Subcutaneous adipose tissue (tissue), 4 donors: ENCODE results near the gene GPC6. TPM values are rescaled to one million over a fixed set of nuclear protein-coding genes. Genes with fewer than 3 reads are reported as not detected.

Experiments used
- total RNA-seq, 4 donors: library from RNA; depleted of rRNA; stranded (reverse); fragments of >200 nt; gene quantifications; one replicate each; pipeline ENCODE4 v1.1.0, GENCODE V29; 2016
- TF ChIP-seq, protein P1 (sequence below): fragments of 450-650 bp; IDR thresholded peaks from one replicate; pipeline ENCODE4 v1.5.1; 2016; ENCODE audit warnings: low read depth, mild to moderate bottlenecking, control low read depth, antibody characterized with exemption, moderate library complexity

GPC6 gene
- total RNA-seq, 4 donors from 2014 or later = 16.2 to 30.6 (median 26.9) TPM

DNA sequence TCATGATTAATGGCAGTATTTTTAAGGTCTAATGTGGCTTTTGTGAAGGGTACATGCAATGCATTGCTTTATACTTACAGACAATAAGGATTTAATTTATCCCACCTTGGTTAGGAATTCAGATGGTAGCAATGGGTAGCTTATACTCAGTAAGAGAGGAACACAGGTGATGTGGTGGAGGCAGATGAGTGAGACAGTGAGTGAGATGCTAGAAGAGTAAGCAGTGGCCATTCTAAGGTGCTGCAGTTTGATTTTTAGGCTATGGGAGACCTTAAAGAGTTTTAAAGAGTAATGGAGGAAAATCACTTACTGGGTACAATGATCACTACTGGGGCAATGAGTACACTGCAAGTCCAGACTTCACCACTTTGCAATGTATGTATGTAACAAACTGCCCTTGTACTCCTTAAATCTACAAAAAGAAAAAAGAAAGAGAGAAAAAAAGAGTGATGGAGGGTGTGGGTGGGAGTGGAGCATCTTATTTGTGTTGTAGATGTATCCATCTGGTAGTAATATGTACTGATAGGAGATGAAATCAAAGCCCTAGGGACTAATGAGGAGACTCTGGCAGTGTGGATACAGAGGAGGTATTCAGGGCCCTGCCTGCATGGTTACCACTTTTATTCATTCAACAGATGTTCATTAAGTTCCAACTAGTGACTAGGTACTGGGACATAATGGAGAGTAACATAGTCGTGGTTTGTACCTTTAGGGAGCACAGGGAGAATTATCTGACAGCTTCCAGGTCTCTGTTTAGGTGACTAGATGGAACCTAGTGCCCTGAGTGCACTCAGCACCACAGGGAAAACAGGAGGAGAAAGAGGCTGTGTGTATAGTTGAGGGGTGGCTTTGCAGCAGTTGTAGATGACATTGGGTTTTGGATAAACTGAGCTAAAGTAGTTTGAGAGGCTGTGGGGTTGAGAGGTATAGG is 99.0 kb downstream of the GPC6 start:
- TF ChIP-seq, protein P1, sequence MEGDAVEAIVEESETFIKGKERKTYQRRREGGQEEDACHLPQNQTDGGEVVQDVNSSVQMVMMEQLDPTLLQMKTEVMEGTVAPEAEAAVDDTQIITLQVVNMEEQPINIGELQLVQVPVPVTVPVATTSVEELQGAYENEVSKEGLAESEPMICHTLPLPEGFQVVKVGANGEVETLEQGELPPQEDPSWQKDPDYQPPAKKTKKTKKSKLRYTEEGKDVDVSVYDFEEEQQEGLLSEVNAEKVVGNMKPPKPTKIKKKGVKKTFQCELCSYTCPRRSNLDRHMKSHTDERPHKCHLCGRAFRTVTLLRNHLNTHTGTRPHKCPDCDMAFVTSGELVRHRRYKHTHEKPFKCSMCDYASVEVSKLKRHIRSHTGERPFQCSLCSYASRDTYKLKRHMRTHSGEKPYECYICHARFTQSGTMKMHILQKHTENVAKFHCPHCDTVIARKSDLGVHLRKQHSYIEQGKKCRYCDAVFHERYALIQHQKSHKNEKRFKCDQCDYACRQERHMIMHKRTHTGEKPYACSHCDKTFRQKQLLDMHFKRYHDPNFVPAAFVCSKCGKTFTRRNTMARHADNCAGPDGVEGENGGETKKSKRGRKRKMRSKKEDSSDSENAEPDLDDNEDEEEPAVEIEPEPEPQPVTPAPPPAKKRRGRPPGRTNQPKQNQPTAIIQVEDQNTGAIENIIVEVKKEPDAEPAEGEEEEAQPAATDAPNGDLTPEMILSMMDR = no peak

DNA sequence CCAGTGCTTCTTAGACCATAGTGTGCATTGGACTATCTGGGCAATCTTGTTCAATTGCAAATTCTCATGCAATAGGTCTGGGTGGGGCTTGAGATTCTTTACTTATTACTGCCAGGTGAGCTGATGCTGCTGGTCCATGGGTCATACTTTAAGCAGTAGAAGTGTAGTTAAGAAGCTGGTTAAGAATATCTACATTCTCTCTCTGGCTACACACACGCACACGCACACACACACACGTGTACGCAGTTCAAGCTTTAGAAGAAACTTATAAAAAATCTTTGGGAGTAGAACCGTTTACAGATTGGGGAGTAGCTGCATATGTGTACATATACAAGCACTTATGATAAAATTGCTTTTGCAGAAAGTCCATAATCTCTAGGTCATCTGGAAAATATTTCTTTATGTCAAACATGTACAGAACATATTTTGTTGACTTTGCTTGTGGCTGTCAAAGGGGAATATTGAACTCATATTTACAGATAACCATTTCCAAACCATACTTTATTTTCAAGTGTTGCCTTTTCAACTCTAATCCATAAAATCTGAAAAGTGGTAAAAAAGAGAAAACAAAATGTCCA is 99.7 kb downstream of the GPC6 start:
- TF ChIP-seq, protein P1 = no peak

DNA sequence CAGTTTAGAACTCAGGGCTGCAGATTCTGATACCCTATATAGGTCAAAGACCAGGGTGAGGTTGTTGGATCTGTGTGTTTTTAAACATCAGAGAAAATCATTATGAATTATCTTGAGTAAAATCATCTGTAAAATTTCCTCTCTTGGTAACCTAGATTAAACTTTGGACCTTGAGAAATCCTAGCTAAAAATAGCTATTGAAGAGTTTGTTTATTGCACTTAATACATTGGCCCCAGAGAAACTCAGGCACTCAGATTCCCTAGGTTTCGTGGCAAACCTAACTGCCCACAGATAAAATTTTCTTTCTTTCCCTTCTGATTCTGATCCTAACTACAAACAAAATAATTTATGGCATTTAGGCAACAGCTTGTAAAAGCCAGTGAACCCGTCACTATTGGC is 102.3 kb downstream of the GPC6 start:
- TF ChIP-seq, protein P1 = no peak

DNA sequence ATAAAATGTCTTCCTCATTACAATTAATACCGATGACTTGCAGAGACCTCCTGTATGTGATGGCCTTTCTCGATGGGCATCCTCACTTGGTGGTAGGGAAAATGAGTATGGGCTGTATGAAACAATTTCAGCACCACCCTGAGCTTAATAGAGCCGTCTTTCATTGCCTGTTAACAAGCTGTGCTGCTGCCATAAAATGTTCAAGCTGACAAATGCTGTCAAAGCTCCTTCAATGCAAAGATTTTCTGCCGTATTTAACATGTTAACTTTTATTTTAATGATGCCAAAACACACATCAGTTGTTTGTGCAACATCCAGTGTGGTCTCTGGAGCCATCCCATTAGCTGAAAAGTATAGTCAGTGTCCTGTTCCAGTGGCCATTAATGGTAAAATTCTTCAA is 110.1 kb downstream of the GPC6 start:
- TF ChIP-seq, protein P1 = no peak

DNA sequence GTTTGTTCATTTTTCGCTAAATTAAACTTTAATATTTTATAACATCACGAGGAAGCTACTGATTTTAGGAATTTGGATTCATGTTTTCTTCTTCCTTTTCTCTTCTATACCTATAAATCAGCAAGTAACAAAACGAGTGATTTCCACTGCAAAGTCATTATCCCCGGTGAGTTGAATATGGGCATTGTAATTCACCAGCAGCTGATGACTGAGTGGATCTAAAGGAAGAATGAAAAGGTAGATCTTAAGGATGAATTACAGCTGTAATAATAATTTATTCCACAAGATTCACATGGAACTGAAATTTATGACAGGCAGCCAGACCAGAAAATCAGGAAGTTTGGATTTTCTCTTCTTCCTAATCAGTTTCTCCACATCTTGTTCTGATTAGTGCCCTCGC is 111.4 kb downstream of the GPC6 start:
- TF ChIP-seq, protein P1 = no peak

DNA sequence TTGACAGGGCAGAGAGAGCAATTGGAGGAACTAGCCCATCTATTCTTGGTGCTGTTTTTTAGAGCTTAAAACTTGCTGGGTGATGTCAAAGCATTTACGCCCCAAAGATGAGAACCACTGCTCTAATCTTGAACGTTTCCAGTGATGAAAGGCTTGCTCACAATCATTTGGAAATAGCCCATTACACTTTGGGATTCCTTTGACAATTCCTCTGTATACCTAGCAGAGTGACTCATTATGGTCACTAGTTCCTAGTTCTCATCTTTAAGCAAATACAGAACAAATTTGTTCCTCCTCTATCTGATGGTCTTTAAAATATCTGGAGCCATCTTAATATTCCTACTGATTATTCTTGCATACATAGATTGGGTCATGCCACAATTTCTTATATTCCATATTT is 112.3 kb downstream of the GPC6 start:
- TF ChIP-seq, protein P1 = no peak

DNA sequence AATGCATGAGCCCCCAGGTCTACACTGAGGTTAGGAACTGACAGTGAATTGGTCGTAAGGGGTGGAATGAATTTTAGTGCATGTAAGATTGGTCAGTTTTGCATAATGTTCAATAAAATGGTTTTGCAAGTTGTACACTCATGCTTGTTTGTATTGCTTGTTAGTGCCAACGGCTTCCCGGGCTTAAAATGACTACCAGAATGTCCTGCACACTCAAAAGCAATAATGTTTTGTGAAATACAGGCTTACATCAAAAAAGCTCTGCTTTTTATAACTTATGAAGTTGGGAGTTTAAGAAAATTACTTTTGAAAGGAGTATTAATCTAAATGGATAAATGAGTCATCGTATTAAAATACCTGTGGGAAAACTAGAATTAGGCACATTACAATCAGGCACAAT is 112.9 kb downstream of the GPC6 start:
- TF ChIP-seq, protein P1 = no peak
